ENCODE results near the gene FSHR.

FSHR gene

DNA sequence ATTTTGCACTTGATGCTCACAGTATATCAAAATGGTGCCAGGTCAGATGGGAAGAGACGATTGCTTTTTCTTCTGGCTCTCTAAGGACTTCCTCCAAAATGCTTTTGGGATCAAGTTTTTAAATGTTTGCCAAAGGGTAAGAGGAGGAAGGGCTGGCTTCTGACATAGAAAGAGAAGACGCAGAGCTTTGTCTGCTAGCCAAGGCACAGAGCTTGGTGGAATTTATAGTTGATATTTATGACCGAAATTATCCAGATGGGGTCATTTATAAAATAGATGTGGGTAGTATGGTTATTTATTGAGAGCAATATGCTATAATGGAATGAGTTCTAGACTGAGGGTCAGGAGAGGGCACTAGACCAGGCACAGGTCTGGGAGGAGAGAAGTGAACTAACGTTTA is 193.3 kb downstream of the FSHR start:
- no peaks in the 10 kb centered on the region for H3K36me3 ChIP-seq (ENCODE audit: low read depth)
- ATAC-seq (ENCODE audit: low read depth), result no peak
- no peak for DNase-seq (ENCODE audit: low spot score)
- H3K9me3 ChIP-seq (ENCODE audit: severe bottlenecking), result no peaks in the 10 kb centered on the region
- TF ChIP-seq, protein P1, sequence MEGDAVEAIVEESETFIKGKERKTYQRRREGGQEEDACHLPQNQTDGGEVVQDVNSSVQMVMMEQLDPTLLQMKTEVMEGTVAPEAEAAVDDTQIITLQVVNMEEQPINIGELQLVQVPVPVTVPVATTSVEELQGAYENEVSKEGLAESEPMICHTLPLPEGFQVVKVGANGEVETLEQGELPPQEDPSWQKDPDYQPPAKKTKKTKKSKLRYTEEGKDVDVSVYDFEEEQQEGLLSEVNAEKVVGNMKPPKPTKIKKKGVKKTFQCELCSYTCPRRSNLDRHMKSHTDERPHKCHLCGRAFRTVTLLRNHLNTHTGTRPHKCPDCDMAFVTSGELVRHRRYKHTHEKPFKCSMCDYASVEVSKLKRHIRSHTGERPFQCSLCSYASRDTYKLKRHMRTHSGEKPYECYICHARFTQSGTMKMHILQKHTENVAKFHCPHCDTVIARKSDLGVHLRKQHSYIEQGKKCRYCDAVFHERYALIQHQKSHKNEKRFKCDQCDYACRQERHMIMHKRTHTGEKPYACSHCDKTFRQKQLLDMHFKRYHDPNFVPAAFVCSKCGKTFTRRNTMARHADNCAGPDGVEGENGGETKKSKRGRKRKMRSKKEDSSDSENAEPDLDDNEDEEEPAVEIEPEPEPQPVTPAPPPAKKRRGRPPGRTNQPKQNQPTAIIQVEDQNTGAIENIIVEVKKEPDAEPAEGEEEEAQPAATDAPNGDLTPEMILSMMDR (IDR thresholded peaks at IDR 0.05; ENCODE audit: poor library complexity, severe bottlenecking), result no peak
- H3K27me3 ChIP-seq (ENCODE audit: insufficient read depth, poor library complexity, severe bottlenecking), result no peaks in the 10 kb centered on the region
- H3K4me1 ChIP-seq (ENCODE audit: insufficient read depth, poor library complexity, severe bottlenecking), result no peaks in the 10 kb centered on the region
- no peak overlapping the region for H3K27ac ChIP-seq (ENCODE audit: poor library complexity, severe bottlenecking)
- H3K4me3 ChIP-seq (ENCODE audit: severe bottlenecking), result no peak overlapping the region

DNA sequence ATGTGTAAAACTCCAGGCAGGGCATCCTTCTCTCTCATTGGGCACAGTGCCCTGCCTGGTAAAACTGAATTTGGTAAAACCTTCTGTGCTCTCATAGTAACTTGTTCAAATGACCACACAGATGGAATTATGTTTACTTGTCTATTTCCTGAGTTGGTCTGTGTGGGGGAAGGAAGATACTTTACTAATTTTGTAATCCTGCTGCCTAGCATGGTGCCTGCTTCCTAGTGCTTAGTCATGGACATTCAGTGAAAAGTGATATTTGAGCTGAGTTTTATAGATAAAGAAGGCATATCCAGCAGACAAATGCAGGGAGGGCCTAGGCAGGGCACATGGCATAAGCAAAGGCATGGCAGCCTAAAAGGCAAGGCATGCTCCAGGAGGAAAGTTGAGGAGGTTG is 199.4 kb downstream of the FSHR start:
- TF ChIP-seq, protein P1 (IDR thresholded peaks at IDR 0.05; ENCODE audit: poor library complexity, severe bottlenecking), result no peak
- Histone ChIP-seq H3K27me3 (ENCODE audit: insufficient read depth, poor library complexity, severe bottlenecking) (no peaks in the 10 kb centered on the region), H3K9me3 (ENCODE audit: severe bottlenecking) (no peaks in the 10 kb centered on the region), H3K4me3 (ENCODE audit: severe bottlenecking) (no peak overlapping the region), H3K4me1 (ENCODE audit: insufficient read depth, poor library complexity, severe bottlenecking) (no peaks in the 10 kb centered on the region), H3K27ac (ENCODE audit: poor library complexity, severe bottlenecking) (no peak overlapping the region), H3K36me3 (ENCODE audit: low read depth) (no peaks in the 10 kb centered on the region)
- no peak for ATAC-seq (ENCODE audit: low read depth)
- no peak for DNase-seq (ENCODE audit: low spot score)

DNA sequence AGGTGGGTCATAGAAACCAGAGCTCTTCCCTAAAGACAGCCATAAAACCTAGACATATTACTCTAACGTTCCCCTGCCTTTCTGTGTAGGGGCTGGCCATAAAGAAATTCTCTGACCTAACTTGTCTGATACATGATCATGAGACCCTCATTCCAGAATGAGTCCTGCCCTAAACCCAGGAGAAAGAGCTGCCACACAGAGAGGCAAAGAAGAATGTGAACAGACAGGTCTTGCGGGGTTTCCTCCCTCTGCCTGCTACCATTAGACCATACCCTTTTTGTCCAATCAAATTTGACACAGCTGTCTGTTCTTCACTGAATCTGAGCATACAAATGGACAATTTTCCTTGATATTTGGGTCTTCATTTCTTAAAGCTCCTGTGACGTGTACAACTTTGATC is 200.0 kb downstream of the FSHR start:
- DNase-seq (ENCODE audit: low spot score), result no peak
- Histone ChIP-seq H3K27ac (ENCODE audit: poor library complexity, severe bottlenecking) (no peak overlapping the region), H3K27me3 (ENCODE audit: insufficient read depth, poor library complexity, severe bottlenecking) (no peaks in the 10 kb centered on the region), H3K4me1 (ENCODE audit: insufficient read depth, poor library complexity, severe bottlenecking) (no peaks in the 10 kb centered on the region), H3K4me3 (ENCODE audit: severe bottlenecking) (no peak overlapping the region), H3K9me3 (ENCODE audit: severe bottlenecking) (no peaks in the 10 kb centered on the region), H3K36me3 (ENCODE audit: low read depth) (no peaks in the 10 kb centered on the region)
- no peak for ATAC-seq (ENCODE audit: low read depth)
- TF ChIP-seq, protein P1 (IDR thresholded peaks at IDR 0.05; ENCODE audit: poor library complexity, severe bottlenecking), result no peak

DNA sequence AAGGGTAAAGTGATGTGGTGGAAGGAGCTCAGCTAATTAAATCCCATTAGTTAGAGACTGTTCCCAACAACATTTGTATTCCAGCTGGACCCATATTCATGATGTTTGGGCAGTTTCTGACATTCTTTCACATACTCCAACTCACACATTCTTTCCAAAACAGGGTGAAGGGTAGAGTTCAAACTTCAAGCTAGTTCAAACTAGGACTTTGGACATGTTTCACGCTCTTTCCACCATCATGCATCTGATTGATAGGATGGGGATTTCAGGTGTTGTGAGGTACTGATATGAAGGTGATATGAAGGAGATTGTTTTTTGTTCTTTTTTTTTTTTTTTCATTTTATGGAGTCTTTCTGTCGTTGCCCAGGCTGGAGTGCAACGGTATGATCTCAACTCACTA is 201.7 kb downstream of the FSHR start:
- Histone ChIP-seq H3K9me3 (ENCODE audit: severe bottlenecking) (no peaks in the 10 kb centered on the region), H3K4me3 (ENCODE audit: severe bottlenecking) (no peak overlapping the region), H3K36me3 (ENCODE audit: low read depth) (no peaks in the 10 kb centered on the region), H3K4me1 (ENCODE audit: insufficient read depth, poor library complexity, severe bottlenecking) (no peaks in the 10 kb centered on the region), H3K27me3 (ENCODE audit: insufficient read depth, poor library complexity, severe bottlenecking) (peaks cover 4% of the 10 kb centered on the region), H3K27ac (ENCODE audit: poor library complexity, severe bottlenecking) (no peak overlapping the region)
- no peak for DNase-seq (ENCODE audit: low spot score)
- no peak for ATAC-seq (ENCODE audit: low read depth)
- TF ChIP-seq, protein P1 (IDR thresholded peaks at IDR 0.05; ENCODE audit: poor library complexity, severe bottlenecking), result no peak

DNA sequence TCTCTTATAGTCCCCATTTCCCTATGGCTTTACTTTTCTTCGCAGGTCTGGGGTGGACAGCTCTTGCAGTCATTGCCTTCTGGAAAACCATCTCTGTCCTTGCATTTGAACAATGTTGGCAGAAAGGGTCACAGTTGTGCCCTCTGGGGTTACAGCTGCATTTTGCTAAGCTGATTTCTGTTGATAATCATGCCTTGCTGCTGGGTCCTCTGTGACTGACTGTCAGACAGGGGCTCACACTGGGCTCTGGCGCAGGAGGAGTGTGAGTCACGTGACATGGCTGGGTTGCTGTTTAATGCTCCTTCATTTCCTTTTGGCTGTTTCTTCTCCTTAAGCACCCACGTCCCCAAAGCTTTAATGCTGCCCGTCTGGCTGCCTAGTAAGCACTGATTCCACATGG is 202.2 kb downstream of the FSHR start:
- no peaks in the 10 kb centered on the region for H3K36me3 ChIP-seq (ENCODE audit: low read depth)
- H3K27me3 ChIP-seq (ENCODE audit: insufficient read depth, poor library complexity, severe bottlenecking), result peaks cover 4% of the 10 kb centered on the region
- no peak for DNase-seq (ENCODE audit: low spot score)
- no peaks in the 10 kb centered on the region for H3K9me3 ChIP-seq (ENCODE audit: severe bottlenecking)
- no peak overlapping the region for H3K27ac ChIP-seq (ENCODE audit: poor library complexity, severe bottlenecking)
- no peak overlapping the region for H3K4me3 ChIP-seq (ENCODE audit: severe bottlenecking)
- no peaks in the 10 kb centered on the region for H3K4me1 ChIP-seq (ENCODE audit: insufficient read depth, poor library complexity, severe bottlenecking)
- ATAC-seq (ENCODE audit: low read depth), result no peak
- TF ChIP-seq, protein P1 (IDR thresholded peaks at IDR 0.05; ENCODE audit: poor library complexity, severe bottlenecking), result no peak
